Left colon (tissue), 2 donors: ENCODE measurements around the gene DYNLL1. TPM values are rescaled to one million over a fixed set of nuclear protein-coding genes. Genes with fewer than 3 reads are reported as not detected.
"Not testable (repeated sequence)": the region's sequence is repeated elsewhere in the genome, so short reads cannot be mapped to it uniquely, and the experiment has no call there.

Source experiments
- ATAC-seq: fragments of 200-7000 bp; cut with Tn5 transposase; one replicate; pipeline ENCODE4 v1.9.1; 2020; ENCODE audit warnings: mild to moderate bottlenecking, moderate library complexity
- DNase-seq, 2 donors: peaks; one replicate each; pipeline ENCODE4 v3.0.0-alpha.2; 2020
- intact Hi-C, 2 donors: fragments of 100-400 bp; cut with DNase I in 1 of 2; cut with micrococcal nuclease in 1 of 2; formaldehyde crosslinking; loops; one replicate each; pipeline versions ENCODE4 v1.11.2 to v1.14.0; 2022; cut with DNase I, micrococcal nuclease
- long read RNA-seq: library from polyadenylated mRNA; unstranded; transcript quantifications from one replicate; pipeline ENCODE4 v2.0.0, GENCODE V29; 2021
- total RNA-seq, 2 donors: library from RNA; stranded (reverse); fragmentation: NEBNext Ultra II Directional; extraction: Animal tissue kit (Norgen Biotek cat#: 25700); gene quantifications; one replicate each; pipeline ENCODE4 v1.2.1, GENCODE V29; 2021
- donor health status: DM: no; HTN: no; CAD: no.
- donor health status: DM: yes; HTN: yes; CAD: no.

DYNLL1 gene
- 100 to 1,000 TPM; 338 to 371 TPM for total RNA-seq
- long read RNA-seq, transcript DYNLL1-201 (3 exons, 720 nt), result major isoform, 49 of 68 reads
- long read RNA-seq, transcript DYNLL1-202 (3 exons, 697 nt), result minor isoform, 11 of 68 reads
- long read RNA-seq, partial matches to known transcripts, result 0 of 68 reads
- long read RNA-seq, other reads (novel, unspliced or antisense), result 3 of 68 reads

DNA sequence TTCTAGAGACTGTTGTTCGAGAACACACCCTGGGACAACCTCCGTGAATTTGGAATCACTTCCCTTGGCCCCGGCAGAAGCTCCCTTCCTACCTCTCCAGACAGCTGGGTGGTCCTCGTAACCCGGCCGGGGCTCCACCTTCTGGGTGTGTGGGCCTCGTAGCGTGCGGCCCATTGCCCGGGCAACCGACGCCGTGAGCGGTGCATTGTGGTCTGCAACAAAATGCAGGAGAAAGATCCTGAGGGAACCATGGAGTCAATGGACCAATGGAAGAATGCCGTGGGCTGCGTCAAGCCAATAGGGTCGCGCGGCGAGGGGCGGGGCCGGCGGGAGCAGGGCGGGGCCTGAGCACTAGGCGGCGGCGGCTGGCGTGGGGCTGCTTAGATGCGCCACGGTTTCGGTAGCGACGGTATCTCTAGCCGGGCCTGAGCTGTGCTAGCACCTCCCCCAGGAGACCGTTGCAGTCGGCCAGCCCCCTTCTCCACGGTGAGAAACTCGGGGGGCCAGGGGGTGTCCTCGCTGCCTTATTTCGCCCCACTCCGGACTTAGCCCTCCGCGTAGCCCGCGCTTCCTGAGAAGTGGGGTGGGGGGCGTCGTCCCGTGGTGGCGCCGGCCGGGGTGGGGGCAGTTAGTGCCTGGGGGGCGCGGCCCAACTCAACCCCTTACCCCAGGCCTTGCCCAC lies at the start of gene DYNLL1:
Gene DYNLL1 (plus strand): TSS at position 383 of the 682 bp plus-strand sequence. CDS start 309 bp downstream, outside the sequence.
- intact Hi-C loops, result no loop called here
- ATAC-seq (peak; percentile 97), DNase-seq (peak; percentile 94 to 98)

DNA sequence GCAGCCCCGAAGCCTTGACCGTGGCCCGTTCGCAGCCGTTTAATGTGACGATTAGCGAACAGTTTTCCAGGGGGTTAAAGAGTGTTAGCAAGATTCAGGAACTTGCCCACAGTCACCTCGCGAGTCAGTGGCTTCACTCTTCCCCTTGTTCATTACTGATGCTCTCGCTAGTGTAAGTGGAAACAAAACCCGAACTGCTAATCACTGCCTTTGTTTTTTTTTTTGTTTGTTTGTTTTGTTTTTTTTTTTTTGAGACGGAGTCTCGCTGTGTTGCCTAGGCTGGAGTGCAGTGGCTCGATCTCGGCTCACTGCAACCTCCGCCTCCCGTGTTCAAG lies 49.1 kb upstream of the DYNLL1 start:
- DNase-seq, ATAC-seq, intact Hi-C loops: not testable (repeated sequence)

DNA sequence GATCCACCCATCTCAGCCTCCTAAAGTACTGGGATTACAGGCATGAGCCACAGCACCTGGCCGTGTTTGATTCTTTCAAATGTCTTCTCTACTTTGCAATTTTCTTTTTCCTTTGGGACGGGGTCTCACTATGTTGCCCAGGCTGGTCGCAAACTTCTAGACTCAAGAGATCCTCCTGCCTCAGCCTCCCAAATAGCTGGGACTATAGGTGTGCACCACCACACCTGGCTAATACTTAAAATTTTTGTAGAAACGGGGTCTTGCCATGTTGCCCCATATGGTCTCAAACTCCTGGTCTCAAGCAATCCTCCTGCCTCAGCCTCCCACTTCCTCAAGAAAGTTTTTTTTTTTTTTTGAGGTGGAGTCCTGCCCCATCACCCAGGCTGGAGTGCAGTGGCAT lies 47.9 kb upstream of the DYNLL1 start:
- DNase-seq (no peak), ATAC-seq (no peak)
- intact Hi-C loops, result no loop called here

DNA sequence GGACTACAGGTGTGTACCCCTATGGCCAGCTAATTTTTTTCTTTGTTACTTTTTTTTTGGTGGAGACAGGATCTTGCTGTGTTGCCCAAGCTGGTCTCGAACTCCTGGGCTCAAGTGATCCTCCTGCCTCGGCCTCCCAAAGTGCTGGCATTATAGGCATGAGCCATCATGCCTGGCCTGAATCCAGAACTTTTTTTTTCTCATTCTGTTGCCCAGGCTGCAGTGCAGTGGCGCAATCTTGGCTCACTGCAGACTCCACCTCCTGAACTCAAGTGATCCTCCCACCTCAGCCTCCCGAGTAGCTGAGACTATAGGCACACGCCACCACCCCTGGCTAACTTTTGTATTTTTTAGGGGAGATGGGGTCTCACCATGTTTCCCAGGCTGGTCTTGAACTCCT lies 43.4 kb upstream of the DYNLL1 start:
- ATAC-seq, result not testable (repeated sequence)

DNA sequence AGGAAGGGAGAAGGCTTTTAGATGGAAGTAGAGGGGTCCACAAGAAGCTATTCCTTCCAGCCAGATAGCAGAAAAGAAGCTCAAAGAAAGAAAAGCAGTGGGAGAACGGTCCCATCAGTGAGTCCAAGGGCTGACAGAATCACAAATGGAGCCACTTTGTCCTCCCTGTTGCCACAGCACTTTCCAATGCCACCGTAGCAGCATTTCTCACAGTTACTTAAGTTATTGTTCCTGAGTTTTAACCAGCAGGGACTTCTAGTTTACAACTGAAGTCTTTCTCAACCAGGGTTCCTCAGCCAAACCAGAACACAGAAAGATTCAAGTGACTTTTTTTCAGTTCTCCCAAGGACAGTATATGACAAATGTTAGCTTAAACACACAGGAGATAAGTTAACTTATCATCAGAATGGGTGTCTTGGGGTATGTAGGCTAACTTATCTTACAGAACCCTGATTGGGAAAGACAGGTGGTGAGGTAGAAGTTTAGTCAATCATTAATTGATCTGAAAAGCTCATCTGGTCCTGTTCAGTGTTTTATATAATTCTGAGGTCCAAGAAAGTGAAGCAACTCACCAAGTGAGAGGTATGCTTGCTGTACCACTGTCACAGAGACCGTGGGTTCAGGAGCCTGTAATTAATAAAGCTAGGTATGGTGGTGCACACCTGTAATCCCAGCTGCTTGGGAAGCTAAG lies 42.7 kb upstream of the DYNLL1 start:
- intact Hi-C loops, result no loop called here
- ATAC-seq (no peak), DNase-seq (no peak)

More for the DNA sequence above, 43.4 kb upstream of the DYNLL1 start:
- intact Hi-C loops, DNase-seq: not testable (repeated sequence)

DNA sequence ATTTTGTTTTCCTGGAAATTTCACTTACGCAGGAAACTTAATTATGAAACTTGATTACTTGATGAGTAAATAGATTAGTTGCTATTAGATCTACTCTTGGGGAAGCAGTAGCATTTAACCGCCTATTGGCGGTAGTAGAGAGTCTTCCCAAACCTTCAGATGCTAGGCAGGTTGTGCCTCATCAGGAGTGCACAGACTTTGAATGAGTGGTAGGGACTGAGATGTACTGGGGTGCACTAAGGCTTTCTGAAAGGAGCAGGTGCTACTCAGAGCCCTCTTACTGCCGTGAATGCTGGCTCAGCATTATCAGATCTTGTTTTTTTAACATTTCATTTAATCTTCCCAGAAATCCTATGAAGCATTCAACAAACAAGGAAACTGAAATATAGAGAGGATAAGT lies 41.9 kb upstream of the DYNLL1 start:
- ATAC-seq (peak; percentile 77), DNase-seq (no peak)
- intact Hi-C loops, result no loop called here

DNA sequence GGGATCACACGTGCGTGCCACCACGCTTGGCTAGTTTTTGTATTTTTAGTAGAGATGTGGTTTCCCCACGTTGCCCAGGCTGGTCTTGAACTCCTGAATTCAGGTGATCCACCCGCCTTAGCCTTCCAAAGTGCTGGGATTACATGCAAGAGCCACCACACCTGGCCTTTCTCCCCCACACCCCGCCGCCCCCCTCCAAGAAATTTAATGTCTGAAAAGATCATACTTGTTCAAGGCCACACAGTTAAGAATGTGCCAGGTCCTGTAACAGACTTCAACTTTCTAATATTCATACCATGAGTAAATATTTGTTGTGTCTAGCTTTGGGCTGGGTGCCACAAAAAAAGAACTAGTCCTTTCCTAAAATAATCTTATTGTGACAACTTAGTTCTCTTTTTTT lies 40.6 kb upstream of the DYNLL1 start:
- DNase-seq (no peak), ATAC-seq (no peak)
- intact Hi-C loops, result no loop called here

DNA sequence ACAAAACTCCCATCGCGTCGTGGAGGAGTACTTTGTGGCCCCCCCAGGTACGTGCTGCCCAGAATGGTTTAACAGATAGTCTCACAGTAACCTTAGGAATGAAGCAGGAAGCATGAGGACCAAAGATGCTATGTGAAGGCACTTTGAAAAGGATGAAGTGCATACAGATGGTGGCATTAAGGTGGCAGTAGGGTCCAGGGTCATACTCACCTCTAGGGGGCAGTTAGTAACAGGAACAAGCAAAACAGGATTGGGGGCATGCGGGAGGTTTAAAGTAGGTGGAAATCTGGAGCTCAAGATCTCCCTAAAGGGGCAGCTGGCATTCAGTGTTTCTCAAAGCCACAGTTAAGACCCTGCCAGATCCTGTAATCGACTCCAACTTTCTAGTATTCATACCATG lies 38.8 kb upstream of the DYNLL1 start:
- peak; percentile 15 for ATAC-seq
- intact Hi-C loops, result no loop called here
- no peak for DNase-seq

DNA sequence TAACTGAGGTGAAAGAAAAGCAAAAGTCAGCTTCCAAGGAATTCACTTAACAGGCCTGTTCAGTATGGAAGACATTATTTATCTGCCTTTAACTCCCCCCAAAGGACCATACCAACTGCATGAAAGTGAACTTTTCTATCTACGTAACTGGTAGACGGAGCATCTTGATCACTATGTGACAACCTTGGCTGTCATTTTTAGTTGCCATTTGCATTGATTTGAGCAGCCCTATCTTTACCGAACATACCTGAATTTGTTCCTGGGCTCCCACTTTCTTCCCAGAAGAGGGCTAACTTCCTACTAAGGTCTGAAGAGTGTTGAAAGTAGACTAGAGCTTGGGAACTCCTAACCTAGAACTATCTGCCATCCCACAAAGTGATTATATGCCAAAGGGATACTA lies 35.8 kb upstream of the DYNLL1 start:
- intact Hi-C loops, result no loop called here
- no peak for ATAC-seq

DNA sequence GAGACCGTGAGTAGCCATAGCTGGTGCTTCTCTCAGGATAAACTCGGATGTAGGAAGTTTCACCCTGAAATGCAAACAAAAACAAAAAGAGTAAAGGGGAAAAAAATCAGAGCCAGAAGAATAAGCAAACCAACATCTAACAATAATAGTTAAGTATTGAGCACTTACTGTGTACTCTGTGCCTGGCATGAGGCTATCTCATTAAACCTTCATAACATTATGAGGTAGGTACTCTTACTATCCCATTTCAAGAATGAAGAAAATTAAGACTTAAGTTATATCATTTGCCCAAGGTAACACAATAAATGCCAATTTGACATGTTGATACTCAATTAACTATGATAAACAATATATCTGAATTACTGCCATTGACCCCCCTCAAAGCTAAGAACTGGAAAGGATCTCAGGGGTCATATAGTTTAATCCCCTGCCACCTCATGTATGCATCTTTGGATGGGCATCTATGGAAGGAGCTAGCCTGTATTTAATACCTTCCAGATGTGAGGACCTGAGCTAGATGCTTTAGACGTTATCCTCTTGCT lies 33.7 kb upstream of the DYNLL1 start:
- intact Hi-C loops, result no loop called here
- DNase-seq, result no peak
- ATAC-seq, result no peak

More for the DNA sequence above, 35.8 kb upstream of the DYNLL1 start:
- no peak for DNase-seq

DNA sequence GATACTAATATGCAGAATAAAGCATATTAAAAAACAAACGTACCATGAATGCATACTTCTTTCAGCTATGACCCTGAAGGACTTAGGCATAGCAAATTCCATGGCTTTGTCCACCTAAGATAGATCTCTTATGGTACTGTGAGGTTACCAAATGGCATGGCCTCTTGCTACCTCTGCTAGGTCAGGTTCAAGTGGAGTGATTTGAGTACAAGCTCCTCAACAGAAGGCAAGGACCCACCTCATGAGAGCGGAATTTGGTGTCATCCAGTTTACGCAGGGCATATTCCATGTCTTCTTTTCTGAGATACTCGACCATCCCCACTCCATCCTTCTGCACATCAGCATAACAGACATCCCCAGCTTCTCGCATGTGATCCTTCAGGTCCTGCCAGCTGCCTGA lies 32.2 kb upstream of the DYNLL1 start:
- ATAC-seq (no peak), DNase-seq (no peak)
- intact Hi-C loops, result no loop called here

DNA sequence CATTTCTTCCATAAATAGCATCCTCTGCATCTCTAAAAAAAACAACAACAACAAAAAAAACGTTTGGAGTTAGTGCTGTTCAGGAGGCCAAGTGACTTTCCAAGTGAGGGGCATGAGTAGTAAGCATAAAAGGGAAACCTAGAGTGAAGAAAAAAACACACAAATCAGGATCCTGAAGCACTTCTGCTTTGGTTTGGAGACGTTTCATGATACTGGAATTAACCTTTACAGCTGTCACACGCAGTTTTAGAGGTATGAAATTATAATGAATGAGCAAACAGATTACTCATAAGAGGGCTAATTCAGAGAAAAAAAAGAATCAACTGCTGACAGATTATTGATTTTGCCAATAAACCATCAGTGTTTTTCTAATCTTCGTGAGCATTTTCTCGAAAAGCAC lies 30.2 kb upstream of the DYNLL1 start:
- ATAC-seq (no peak), DNase-seq (no peak)
- intact Hi-C loops, result no loop called here

DNA sequence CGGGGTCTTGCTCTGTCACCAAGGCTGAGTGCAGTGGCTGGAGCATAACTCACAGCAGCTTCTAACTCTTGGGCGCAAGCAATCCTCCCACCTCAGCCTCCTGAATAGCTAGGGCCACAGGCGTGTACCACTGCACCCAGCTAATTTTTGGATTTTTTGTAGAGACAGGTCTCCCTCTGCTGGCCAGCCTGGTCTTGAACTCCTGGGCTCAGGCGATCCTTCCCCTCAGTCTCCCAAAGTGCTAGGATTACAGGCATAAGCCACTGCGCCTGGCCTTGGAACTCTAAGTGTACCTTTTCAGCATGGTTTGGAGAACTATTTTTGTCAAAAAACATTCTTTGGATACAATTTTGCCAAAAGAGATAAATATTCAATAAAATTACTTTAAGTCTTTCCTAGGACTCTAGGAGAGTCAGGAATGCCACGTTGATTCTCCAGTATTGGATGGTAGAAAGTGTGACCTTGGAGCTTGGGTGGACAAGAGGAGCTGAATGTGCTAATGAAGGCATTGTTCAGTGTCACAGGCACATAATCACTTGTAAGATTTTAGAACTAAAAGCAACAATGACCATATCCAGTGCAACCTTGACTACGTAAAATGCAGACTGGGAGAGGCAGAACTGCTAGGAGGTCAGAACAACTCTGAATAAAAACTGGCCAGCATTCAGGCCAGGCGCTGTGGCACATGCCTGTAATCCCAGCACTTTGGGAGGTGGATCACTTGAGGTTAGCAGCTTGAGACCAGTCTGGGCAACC lies 29.2 kb upstream of the DYNLL1 start:
- DNase-seq (peak in 1 of 2 donors; percentile 40), ATAC-seq (no peak)
- intact Hi-C loops, result no loop called here

DNA sequence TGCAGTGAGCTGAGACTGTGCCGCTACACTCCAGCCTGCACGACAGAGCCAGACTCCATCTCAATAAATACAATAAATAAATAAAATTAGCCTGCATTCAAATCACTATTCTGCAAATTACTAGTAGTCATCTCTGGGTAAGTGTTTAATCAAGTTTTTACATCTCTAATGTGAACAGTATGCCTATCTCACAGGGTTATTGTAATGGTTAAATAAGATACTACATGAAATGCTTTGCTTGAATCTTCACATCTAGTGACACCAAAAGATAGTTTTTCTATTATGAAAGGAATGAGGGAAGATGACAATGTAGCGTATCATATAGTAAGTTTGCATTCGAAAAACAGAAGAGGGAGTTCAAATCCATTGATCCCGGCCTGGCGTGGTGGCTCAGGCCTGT lies 28.5 kb upstream of the DYNLL1 start:
- ATAC-seq (no peak), DNase-seq (no peak)
- intact Hi-C loops, result no loop called here

DNA sequence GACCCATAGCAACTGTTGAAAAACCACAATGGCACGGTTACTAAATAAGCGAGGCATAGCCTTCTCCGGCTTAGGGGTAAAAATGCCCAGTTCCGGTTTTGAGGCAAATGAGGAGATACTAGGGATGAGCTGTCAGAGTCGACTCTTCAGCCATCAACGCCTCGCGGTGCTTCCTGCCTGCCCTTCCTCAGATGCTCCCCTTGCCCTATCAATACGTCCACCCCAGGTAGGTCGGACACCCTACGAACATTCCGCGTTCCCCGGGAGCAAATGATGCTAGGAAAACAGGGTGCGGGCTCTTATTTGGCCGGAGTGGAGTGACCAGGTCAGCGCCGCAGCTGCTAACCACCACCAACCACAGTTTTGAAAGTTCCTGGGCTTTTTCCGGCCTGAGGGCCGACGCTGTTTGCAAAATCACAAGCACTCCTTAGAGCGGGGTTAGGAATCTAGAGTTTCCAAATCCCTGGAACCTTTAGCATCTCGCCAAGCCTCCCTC lies 27.5 kb upstream of the DYNLL1 start:
- ATAC-seq, result peak; percentile 10
- intact Hi-C loops, result no loop called here
- peak in 1 of 2 donors; percentile 30 for DNase-seq

DNA sequence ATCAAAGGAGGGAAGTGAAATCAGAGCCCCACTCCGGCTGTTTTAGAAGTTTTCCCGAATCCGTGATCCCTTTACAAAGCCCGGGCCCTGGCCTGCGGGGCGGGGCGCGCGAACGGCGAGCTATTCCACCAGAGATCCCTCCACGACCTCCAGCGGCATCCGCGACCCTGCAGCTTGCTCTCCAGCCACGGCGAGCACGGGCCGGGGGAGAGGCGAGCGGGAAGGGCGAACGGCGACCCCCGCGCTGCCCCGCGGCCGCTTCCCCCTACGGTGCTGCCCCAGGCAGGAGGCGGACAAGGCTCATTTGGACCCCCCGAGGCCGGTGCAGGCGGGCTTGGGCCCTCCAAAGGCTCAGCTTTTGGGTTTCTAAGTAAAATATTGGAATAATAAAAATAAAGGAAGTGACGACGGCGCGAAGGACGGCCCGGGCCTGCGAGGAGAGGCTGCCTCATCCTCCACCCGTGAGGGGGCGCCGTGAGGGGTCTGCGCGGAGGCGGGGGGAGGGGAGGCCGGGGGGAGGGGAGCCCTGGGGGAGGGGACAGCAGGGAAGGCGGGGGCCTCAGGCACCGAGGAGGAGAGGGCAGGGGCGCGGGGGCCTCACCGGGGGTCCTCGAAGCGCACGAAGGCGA lies 27.0 kb upstream of the DYNLL1 start:
- ATAC-seq, result peak; percentile 30
- intact Hi-C loops, result no loop called here
- DNase-seq, result peak in 1 of 2 donors; percentile 61

DNA sequence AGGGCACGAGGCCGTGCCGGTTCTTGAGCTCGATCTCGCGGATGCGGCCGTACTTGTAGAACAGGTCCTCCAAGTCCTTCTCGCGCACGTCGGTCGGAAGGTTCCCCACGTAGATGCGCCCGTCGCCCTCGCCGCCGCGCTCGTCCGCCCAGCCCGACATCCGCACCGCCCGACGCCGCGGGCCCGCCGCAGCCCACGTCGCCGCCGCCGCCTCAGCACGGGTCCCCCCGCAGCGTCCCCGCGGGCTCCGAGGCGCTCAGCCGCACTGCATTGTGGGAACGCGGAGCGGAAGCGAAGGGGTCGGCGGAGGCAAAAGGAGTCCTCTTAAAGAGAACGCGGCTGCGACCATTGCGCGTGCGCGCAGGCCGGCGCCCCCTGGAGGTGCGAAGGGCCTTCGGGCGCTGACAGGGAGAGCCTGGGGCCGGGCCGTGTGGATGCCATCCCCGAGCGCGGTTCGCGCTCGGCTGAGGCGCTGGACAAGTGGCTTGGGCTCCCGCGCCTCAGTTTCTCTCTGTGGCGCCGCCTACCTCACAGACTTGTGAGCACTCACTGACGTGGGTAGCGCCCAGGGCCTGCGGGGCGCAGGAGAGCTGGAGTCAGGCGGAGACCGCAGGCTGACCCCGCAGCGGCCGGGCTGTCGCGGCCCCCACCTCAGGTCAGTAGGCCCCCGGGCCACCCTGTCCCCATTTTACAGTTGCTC lies 26.3 kb upstream of the DYNLL1 start, which contains the start of gene SRSF9:
Gene SRSF9 (minus strand): TSS at position 299 of the 700 bp plus-strand sequence. CDS start 139 bp downstream, at position 160.
- intact Hi-C loops, result no loop called here
- DNase-seq (peak; percentile 94 to 96), ATAC-seq (peak; percentile 91)
